Bronchial epithelial cell (primary cell): ENCODE data around the gene CRHBP. TPM values are rescaled to one million over a fixed set of nuclear protein-coding genes. Genes with fewer than 3 reads are reported as not detected.
"Not testable (repeated sequence)": the region's sequence is repeated elsewhere in the genome, so short reads cannot be mapped to it uniquely, and the experiment has no call there.

Experiments used
- DNase-seq: peaks from one replicate; pipeline ENCODE4 v3.0.0-alpha.2; 2010; ENCODE audit warnings: low read depth
- FAIRE-seq: peaks from 2 replicates; lab custom pipeline; 2011; peaks lifted over from hg19 to GRCh38; lab: Jason Lieb, UNC
- H3K27me3 ChIP-seq: 2 replicates; pipeline ENCODE4 v1.5.1; 2011; ENCODE audit warnings: low read length; ENCODE audit not compliant: control insufficient read depth, insufficient read depth
- H3K36me3 ChIP-seq: 2 replicates; pipeline ENCODE4 v1.5.1; 2011; ENCODE audit warnings: low read length; ENCODE audit not compliant: control insufficient read depth, insufficient read depth
- H3K4me3 ChIP-seq: 2 replicates; pipeline ENCODE4 v1.5.1; 2011; ENCODE audit warnings: mild to moderate bottlenecking, low read depth, low read length, control low read depth
- total RNA-seq: library from RNA; depleted of rRNA; stranded (reverse); fragments of >200 nt; gene quantifications from 2 replicates; pipeline ENCODE4 v1.2.1, GENCODE V29; 2014
- TF ChIP-seq, protein P1 (sequence below): IDR thresholded peaks from 2 replicates; pipeline ENCODE4 v1.5.1; 2011; ENCODE audit warnings: mild to moderate bottlenecking, moderate library complexity, low read length, control low read depth, inconsistent platforms; ENCODE audit not compliant: insufficient read depth, severe bottlenecking

Gene CRHBP
- total RNA-seq, 1 donor from 2014 or later: not detected

DNA sequence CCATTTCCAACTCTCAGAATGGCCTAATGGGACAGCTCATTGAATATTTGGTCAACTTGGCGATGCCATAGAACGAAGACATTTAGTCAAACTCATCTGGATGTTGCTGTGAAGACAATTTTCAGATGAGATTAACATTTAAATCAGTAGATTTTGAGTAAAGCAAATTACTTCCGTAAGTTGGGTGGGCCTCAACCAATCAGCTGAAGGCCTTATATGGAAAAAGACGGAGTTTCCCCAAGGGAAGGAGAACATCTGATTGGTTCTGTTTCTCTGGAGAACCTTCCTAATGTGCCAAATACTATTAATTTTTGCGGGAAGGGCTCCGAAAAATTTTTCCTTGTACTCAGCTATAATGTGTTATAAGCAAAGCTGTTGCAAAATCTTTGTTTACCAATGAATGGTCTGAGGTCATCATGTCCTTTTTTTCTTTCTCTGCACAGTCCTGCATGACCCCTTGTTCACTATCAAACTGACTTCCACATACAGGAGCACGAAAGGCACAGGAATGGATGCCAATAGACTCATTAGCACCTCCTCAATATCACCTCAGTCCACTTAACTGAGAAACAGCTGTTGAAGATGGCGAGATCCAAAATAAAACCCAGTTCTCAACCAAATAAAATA lies 27.8 kb downstream of the CRHBP start:
- no peak for FAIRE-seq
- no peak overlapping the region for H3K4me3 ChIP-seq
- H3K36me3 ChIP-seq: no peaks in the 10 kb centered on the region
- no peaks in the 10 kb centered on the region for H3K27me3 ChIP-seq
- TF ChIP-seq, protein P1, sequence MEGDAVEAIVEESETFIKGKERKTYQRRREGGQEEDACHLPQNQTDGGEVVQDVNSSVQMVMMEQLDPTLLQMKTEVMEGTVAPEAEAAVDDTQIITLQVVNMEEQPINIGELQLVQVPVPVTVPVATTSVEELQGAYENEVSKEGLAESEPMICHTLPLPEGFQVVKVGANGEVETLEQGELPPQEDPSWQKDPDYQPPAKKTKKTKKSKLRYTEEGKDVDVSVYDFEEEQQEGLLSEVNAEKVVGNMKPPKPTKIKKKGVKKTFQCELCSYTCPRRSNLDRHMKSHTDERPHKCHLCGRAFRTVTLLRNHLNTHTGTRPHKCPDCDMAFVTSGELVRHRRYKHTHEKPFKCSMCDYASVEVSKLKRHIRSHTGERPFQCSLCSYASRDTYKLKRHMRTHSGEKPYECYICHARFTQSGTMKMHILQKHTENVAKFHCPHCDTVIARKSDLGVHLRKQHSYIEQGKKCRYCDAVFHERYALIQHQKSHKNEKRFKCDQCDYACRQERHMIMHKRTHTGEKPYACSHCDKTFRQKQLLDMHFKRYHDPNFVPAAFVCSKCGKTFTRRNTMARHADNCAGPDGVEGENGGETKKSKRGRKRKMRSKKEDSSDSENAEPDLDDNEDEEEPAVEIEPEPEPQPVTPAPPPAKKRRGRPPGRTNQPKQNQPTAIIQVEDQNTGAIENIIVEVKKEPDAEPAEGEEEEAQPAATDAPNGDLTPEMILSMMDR: no peak
- DNase-seq: no peak

DNA sequence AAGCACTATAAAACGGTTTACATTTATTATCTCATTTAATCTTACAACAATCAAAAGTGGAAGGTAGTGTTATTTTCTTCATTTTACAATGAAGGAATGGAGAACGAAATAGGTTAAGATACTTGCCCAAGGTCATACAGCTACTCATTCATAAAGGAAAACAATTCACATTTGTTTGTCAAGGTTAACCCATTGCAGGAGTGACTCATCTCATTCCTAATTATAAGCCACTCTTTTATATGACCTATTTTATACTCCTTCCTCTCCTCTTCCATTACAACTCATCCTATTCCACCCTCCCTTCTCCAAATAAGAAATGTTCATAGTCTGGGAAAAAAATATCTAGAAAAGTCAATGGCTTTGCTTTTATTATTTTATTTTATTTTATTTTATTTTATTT lies 29.6 kb downstream of the CRHBP start:
- no peaks in the 10 kb centered on the region for H3K27me3 ChIP-seq
- H3K36me3 ChIP-seq: no peaks in the 10 kb centered on the region
- TF ChIP-seq, protein P1: no peak
- DNase-seq (no peak), FAIRE-seq (no peak)
- H3K4me3 ChIP-seq: no peak overlapping the region

DNA sequence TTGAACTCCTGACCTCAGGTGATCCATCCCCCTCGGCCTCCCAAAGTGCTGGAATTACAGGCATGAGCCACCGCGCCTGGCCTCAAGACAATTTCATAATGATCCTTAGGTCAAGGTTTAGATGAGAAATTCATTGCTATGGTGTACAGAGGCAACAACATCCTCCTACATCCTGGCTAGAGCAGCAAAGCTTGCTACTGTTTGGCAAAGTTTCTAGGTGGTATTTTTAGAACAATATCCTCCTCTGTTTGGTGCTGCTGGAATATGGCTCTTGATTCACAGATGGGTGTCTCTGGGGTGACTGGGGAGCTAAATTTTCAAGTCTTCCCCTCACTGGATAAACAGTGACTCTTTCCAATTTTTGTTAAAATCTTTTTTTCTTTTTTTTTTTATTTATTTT lies 30.6 kb downstream of the CRHBP start:
- Histone ChIP-seq H3K27me3 (no peaks in the 10 kb centered on the region), H3K36me3 (no peaks in the 10 kb centered on the region), H3K4me3 (no peak overlapping the region)
- DNase-seq (no peak), FAIRE-seq (no peak)
- TF ChIP-seq, protein P1: no peak

DNA sequence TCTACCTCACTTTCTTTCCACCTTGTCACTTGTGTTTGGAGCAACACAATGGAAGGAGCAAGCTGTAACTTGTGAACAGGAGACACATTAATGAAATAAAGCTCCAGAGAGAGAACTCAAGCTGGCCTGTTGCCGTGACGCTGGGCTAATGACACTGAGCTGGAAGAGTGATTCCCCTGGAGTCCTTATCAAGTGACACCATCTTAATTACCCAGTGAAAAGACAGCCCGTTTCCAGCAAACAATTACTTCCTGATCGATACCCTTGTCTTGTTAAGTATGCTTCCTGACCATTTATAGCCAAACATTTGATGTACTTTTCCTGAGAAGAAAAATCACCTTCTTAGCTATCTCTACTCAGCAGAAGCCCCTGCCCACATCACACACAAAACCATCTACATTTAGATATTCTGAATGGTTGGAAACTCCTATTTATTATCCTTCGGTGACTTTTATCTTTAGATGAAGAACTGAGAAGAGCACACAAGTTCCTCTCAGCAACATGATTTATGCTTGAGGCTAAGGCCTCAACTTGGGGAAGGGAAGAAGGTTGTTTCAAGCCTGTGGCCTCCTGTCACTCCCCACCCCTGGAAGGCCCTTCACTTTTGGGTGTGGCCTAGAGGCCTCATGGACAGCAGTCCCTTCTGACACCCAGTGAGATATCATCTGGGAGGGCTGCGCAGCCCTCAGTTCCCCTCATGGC lies 34.1 kb downstream of the CRHBP start:
- FAIRE-seq: no peak
- no peaks in the 10 kb centered on the region for H3K27me3 ChIP-seq
- DNase-seq: no peak
- H3K36me3 ChIP-seq: no peaks in the 10 kb centered on the region
- TF ChIP-seq, protein P1: no peak
- no peak overlapping the region for H3K4me3 ChIP-seq

DNA sequence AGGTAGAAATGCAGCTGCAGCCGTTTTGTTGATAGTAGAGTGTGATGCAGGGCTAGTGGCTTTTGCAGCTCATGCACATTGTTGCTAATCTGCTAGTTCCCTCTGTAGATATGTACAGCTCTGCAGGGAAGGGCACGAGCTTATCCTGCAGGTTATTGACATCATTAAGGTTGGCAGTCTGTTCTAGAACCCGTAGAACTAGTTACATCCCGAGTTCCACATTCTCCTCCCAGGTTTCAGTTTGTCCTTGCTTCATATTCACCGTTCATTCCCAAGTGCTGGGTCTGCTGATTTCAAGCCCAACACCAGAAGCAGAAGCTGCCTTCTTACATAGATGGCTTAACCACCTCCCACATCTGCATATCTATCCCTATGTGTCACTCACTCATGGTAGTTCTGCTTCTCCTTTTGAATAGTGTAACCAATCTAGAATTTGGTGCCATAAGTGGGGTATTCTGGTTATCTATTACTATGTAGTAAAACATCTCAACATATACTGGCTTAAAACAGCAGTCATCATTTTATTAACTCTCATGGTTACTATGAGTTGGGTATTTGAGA lies 38.1 kb downstream of the CRHBP start:
- no peaks in the 10 kb centered on the region for H3K27me3 ChIP-seq
- TF ChIP-seq, protein P1: no peak
- no peak overlapping the region for H3K4me3 ChIP-seq
- no peaks in the 10 kb centered on the region for H3K36me3 ChIP-seq
- no peak for DNase-seq
- FAIRE-seq: no peak

DNA sequence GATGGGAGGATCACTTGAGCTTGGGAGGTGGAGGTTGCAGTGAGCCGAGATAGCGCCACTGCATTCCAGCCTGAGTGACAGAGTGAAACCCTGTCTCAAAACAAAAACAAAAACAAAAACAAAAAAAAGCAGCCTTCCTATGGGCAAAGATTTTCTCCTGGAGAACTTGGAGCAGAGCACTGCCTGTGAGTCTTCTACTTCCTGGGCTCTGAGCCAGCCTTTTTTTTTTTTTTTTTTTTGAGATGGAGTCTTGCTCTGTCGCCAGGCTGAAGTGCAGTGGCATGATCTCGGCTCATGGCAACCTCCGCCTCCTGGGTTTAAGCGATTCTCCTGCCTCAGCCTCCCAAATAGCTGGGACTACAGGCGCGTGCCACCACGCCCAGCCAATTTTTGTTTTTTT lies 40.6 kb downstream of the CRHBP start:
- not testable (repeated sequence) for H3K27me3 ChIP-seq, H3K4me3 ChIP-seq, DNase-seq, H3K36me3 ChIP-seq, FAIRE-seq
